Measurements from ENCODE around the gene MYBPH. TPM values are rescaled to one million over a fixed set of nuclear protein-coding genes. Genes with fewer than 3 reads are reported as not detected.

MYBPH gene
- total RNA-seq, 1 experiment from 2014 or later = not detected

DNA sequence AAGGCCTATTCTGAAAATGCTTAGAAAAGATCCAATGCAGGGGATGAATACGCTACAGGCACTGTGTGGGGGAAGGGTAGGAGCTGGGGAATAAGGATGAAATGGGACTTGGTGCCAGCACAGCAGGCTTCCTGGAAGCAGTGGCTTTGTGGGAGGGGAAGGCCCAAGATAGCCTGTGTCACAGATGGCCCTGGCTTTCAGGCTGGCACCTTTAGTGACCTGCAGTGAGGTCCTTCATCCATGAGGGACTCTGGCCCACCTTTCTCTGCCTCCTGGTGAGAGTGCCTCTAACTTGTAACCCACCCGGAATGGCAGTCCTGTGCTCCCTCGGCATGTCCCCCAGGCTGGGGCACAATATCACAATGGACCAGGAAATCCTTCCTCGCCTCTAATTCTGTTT, 10.0 kb upstream of the MYBPH start:
- intact Hi-C loops (cut with micrococcal nuclease; ENCODE audit: unreplicated experiment) = no loop called here
- Histone ChIP-seq H3K27ac (ENCODE audit: low read depth, low read length, poor library complexity, severe bottlenecking) (no peak overlapping the region), H3K27me3 (replicated peaks; ENCODE audit: insufficient read depth, low read depth, low read length, poor library complexity) (no peaks in the 10 kb centered on the region), H3K9me3 (ENCODE audit: low read depth, low read length, poor library complexity, severe bottlenecking) (no peaks in the 10 kb centered on the region), H3K36me3 (ENCODE audit: insufficient read depth, low read length, poor library complexity, severe bottlenecking) (no peaks in the 10 kb centered on the region), H3K4me1 (ENCODE audit: insufficient read depth, low read length, poor library complexity, severe bottlenecking) (no peaks in the 10 kb centered on the region), H3K4me3 (ENCODE audit: low read depth, low read length, poor library complexity, severe bottlenecking) (no peak overlapping the region)
- BruUV-seq (replicated peaks) = no TSS peak
- CTCF ChIA-PET = interaction anchor here (0.7 kb wide), 1 partner anchor 14 kb away, joined by 3 read pairs; no protein-coding TSS in a partner anchor
- TF ChIP-seq EZH2 (IDR thresholded peaks at IDR 0.05; ENCODE audit: borderline replicate concordance, low read depth, low read length, poor library complexity, severe bottlenecking) = no peak
- TF ChIP-seq, protein P1, sequence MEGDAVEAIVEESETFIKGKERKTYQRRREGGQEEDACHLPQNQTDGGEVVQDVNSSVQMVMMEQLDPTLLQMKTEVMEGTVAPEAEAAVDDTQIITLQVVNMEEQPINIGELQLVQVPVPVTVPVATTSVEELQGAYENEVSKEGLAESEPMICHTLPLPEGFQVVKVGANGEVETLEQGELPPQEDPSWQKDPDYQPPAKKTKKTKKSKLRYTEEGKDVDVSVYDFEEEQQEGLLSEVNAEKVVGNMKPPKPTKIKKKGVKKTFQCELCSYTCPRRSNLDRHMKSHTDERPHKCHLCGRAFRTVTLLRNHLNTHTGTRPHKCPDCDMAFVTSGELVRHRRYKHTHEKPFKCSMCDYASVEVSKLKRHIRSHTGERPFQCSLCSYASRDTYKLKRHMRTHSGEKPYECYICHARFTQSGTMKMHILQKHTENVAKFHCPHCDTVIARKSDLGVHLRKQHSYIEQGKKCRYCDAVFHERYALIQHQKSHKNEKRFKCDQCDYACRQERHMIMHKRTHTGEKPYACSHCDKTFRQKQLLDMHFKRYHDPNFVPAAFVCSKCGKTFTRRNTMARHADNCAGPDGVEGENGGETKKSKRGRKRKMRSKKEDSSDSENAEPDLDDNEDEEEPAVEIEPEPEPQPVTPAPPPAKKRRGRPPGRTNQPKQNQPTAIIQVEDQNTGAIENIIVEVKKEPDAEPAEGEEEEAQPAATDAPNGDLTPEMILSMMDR (conservative IDR thresholded peaks at IDR 0.05; ENCODE audit: low read depth, low read length) = no peak
- DNase-seq (ENCODE audit: low spot score) = no peak
- POLR2A ChIA-PET (ENCODE audit: low non-redundant PET) = no interaction called here

DNA sequence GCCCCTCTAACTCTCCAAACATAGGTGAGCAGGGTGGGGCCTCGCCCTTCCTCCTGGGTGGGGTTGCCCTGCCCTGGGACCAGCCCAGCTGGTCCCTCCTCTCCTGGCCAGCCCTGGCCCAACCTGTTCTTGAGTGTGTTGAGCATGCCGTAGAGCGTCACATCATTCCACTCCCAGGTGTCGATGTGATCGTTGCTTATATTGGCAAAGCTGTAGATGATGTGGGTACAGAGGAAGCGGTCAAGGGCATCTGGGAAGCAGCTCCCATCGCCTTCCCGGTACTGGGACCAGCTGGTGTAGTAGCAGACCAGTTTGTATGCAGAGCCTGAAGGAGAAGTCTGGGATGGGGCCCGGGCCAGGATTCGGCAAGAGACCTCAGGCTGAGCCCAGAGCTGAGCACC, 9.4 kb upstream of the MYBPH start:
- ChIA-PET CTCF (interaction anchor here (0.7 kb wide), 1 partner anchor 14 kb away, joined by 3 read pairs; no protein-coding TSS in a partner anchor), POLR2A (ENCODE audit: low non-redundant PET) (no interaction called here)
- DNase-seq (ENCODE audit: low spot score) = no peak
- Histone ChIP-seq H3K4me3 (ENCODE audit: low read depth, low read length, poor library complexity, severe bottlenecking) (no peak overlapping the region), H3K27me3 (replicated peaks; ENCODE audit: insufficient read depth, low read depth, low read length, poor library complexity) (no peaks in the 10 kb centered on the region), H3K9me3 (ENCODE audit: low read depth, low read length, poor library complexity, severe bottlenecking) (no peaks in the 10 kb centered on the region), H3K4me1 (ENCODE audit: insufficient read depth, low read length, poor library complexity, severe bottlenecking) (no peaks in the 10 kb centered on the region), H3K27ac (ENCODE audit: low read depth, low read length, poor library complexity, severe bottlenecking) (no peak overlapping the region), H3K36me3 (ENCODE audit: insufficient read depth, low read length, poor library complexity, severe bottlenecking) (no peaks in the 10 kb centered on the region)
- intact Hi-C loops (cut with micrococcal nuclease; ENCODE audit: unreplicated experiment) = no loop called here
- TF ChIP-seq, protein P1 (conservative IDR thresholded peaks at IDR 0.05; ENCODE audit: low read depth, low read length) = no peak
- BruUV-seq (replicated peaks) = no TSS peak

DNA sequence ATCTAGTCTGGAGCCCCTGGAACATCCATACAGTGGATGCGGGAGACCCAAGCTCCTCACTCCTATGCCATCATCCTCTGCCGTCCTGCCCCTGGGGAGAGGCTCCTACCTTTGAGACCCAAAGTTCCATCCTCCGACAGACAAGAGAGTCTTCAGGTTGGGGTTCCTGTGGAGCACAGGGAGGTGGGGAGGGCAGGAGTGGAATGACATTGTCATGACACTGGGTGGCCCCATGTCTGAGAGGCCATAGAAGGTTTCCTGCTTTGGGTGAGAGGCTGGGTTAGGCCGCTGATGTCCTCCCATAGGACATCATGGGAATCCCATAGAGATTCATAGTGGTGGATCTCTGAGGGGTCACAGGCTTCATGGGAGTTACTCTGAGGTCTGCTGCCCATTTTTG, 8.8 kb upstream of the MYBPH start:
- no peaks in the 10 kb centered on the region for H3K4me1 ChIP-seq (ENCODE audit: insufficient read depth, low read length, poor library complexity, severe bottlenecking)
- intact Hi-C loops (cut with micrococcal nuclease; ENCODE audit: unreplicated experiment) = no loop called here
- H3K27ac ChIP-seq (ENCODE audit: low read depth, low read length, poor library complexity, severe bottlenecking) = no peak overlapping the region
- no peaks in the 10 kb centered on the region for H3K9me3 ChIP-seq (ENCODE audit: low read depth, low read length, poor library complexity, severe bottlenecking)
- no peaks in the 10 kb centered on the region for H3K36me3 ChIP-seq (ENCODE audit: insufficient read depth, low read length, poor library complexity, severe bottlenecking)
- ChIA-PET CTCF (no interaction called here), POLR2A (ENCODE audit: low non-redundant PET) (no interaction called here)
- no peak for TF ChIP-seq EZH2 (IDR thresholded peaks at IDR 0.05; ENCODE audit: borderline replicate concordance, low read depth, low read length, poor library complexity, severe bottlenecking)
- TF ChIP-seq, protein P1 (conservative IDR thresholded peaks at IDR 0.05; ENCODE audit: low read depth, low read length) = no peak
- no TSS peak for BruUV-seq (replicated peaks)
- H3K27me3 ChIP-seq (replicated peaks; ENCODE audit: insufficient read depth, low read depth, low read length, poor library complexity) = no peaks in the 10 kb centered on the region
- DNase-seq (ENCODE audit: low spot score) = no peak
- H3K4me3 ChIP-seq (ENCODE audit: low read depth, low read length, poor library complexity, severe bottlenecking) = no peak overlapping the region
